Caco-2 (cell line): ENCODE results near the gene IL1B. TPM values are rescaled to one million over a fixed set of nuclear protein-coding genes. Genes with fewer than 3 reads are reported as not detected.

Source experiments
- BruUV-seq: library from RNA; stranded (reverse); fragments of 400-500 nt; replicated peaks from 2 replicates; lab custom pipeline; 2021; lab: Mats Ljungman, UMichigan
- CTCF ChIA-PET: fragments of 300-600 bp; sonication (Branson Sonifier 250); formaldehyde crosslinking; loops from one replicate; lab custom pipeline; 2022; ENCODE audit warnings: antibody characterized with exemption; lab: Charles Lee
- POLR2A ChIA-PET: fragments of 300-600 bp; sonication (Branson Sonifier 250); formaldehyde crosslinking; loops from one replicate; lab custom pipeline; 2022; ENCODE audit warnings: antibody characterized with exemption; lab: Charles Lee
- DNase-seq, 2 experiments: peaks; one replicate each; pipeline versions ENCODE4 v3.0.0 to v3.0.0-alpha.2; 2020 to 2022
- H3K27me3 ChIP-seq: replicated peaks from 2 replicates; pipeline ENCODE4 v1.6.0; 2011; ENCODE audit warnings: low read length; ENCODE audit not compliant: control insufficient read depth, insufficient read depth
- H3K36me3 ChIP-seq: 2 replicates; pipeline ENCODE4 v1.5.1; 2011; ENCODE audit warnings: low read length; ENCODE audit not compliant: control insufficient read depth, insufficient read depth
- H3K4me1 ChIP-seq: fragments of 250-450 bp; sonication (Bioruptor Pico); 2 replicates; pipeline ENCODE4 v1.5.1; 2020; ENCODE audit warnings: mild to moderate bottlenecking
- H3K4me3 ChIP-seq: 2 replicates; pipeline ENCODE4 v1.5.1; 2011; ENCODE audit warnings: low read depth, mild to moderate bottlenecking, control low read depth, low read length
- H3K9me3 ChIP-seq: fragments of 250-450 bp; sonication (Bioruptor Pico); 2 replicates; pipeline ENCODE4 v1.5.1; 2020; ENCODE audit warnings: mild to moderate bottlenecking, moderate library complexity
- H3K27ac Mint-ChIP-seq: one replicate; pipeline ENCODE4 v1.8.0; 2022; ENCODE audit warnings: mixed read lengths; ENCODE audit not compliant: unreplicated experiment
- H3K27me3 Mint-ChIP-seq: one replicate; pipeline ENCODE4 v1.8.0; 2022; ENCODE audit warnings: mixed read lengths; ENCODE audit not compliant: insufficient read depth, unreplicated experiment
- H3K36me3 Mint-ChIP-seq: one replicate; pipeline ENCODE4 v1.8.0; 2022; ENCODE audit warnings: mild to moderate bottlenecking, mixed read lengths; ENCODE audit not compliant: insufficient read depth, unreplicated experiment
- H3K4me1 Mint-ChIP-seq: one replicate; pipeline ENCODE4 v1.8.0; 2022; ENCODE audit warnings: low read depth, mixed read lengths; ENCODE audit not compliant: unreplicated experiment
- H3K4me3 Mint-ChIP-seq: one replicate; pipeline ENCODE4 v1.8.0; 2022; ENCODE audit warnings: mild to moderate bottlenecking, moderate library complexity, mixed read lengths; ENCODE audit not compliant: unreplicated experiment
- H3K9me3 Mint-ChIP-seq: one replicate; pipeline ENCODE4 v1.8.0; 2022; ENCODE audit warnings: mixed read lengths; ENCODE audit not compliant: unreplicated experiment
- CTCF ChIP-seq, 2 experiments: fragments of 200-600 bp in 1 of 2; IDR thresholded peaks; 1 replicate in 1 of 2; 2 replicates in 1 of 2; pipeline versions ENCODE4 v1.5.1 to v1.8.0; 2011 to 2022; ENCODE audit warnings: antibody characterized with exemption in 1 of 2, control low read depth in 1 of 2, inconsistent platforms in 1 of 2, low read depth in 1 of 2, low read length in 1 of 2, mild to moderate bottlenecking in 1 of 2, moderate library complexity in 1 of 2; ENCODE audit not compliant: insufficient read depth in 1 of 2, severe bottlenecking in 1 of 2, unreplicated experiment in 1 of 2
- intact Hi-C: fragments of 100-400 bp; cut with micrococcal nuclease; formaldehyde crosslinking; loops from one replicate; pipeline ENCODE4 v1.10.0; 2022; ENCODE audit not compliant: unreplicated experiment
- total RNA-seq: library from RNA; stranded (reverse); gene quantifications from 2 replicates; pipeline ENCODE4 v1.2.3, GENCODE V29; 2022

The IL1B gene
- total RNA-seq, 1 experiment from 2014 or later = 0.18 TPM

DNA sequence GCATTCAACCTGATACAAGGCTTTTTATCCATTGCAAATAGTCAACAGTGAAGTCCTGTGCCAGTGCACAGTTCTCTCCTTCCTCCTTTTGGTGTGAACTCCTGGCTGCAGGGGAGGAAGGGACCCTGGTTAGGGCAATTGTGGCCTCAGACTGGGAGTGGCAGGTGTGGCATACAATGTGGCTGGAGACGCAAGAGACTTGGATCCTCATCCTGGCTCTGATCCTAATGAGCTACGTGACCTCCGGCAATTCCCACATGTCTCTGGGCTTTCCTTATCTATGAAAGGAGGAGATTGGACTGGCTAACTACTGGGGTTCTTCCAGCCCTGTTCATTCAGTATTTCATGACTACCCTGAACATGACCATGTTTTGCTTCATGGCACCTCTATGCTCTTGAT lies 41.7 kb downstream of the IL1B start:
- no peak for TF ChIP-seq CTCF (IDR thresholded peaks at IDR 0.05; ENCODE audit: insufficient read depth in 1 of 2, low read depth in 1 of 2, low read length in 1 of 2, severe bottlenecking in 1 of 2, unreplicated experiment in 1 of 2)
- CTCF ChIA-PET = no interaction called here
- H3K9me3 Mint-ChIP-seq = peaks cover 26% of the 10 kb centered on the region
- H3K27me3 Mint-ChIP-seq = no peaks in the 10 kb centered on the region
- no peaks in the 10 kb centered on the region for H3K36me3 ChIP-seq
- H3K9me3 ChIP-seq = no peaks in the 10 kb centered on the region
- POLR2A ChIA-PET = no interaction called here
- H3K27me3 ChIP-seq = no peaks in the 10 kb centered on the region
- no TSS peak for BruUV-seq
- H3K4me1 ChIP-seq = peaks cover 28% of the 10 kb centered on the region
- H3K27ac Mint-ChIP-seq = no peak overlapping the region
- H3K4me1 Mint-ChIP-seq = peaks cover 31% of the 10 kb centered on the region
- H3K4me3 ChIP-seq = no peak overlapping the region
- intact Hi-C loops = no loop called here
- H3K4me3 Mint-ChIP-seq = no peak overlapping the region
- DNase-seq = no peak
- no peaks in the 10 kb centered on the region for H3K36me3 Mint-ChIP-seq

- no peaks in the 10 kb centered on the region for H3K36me3 Mint-ChIP-seq
- no peaks in the 10 kb centered on the region for H3K9me3 ChIP-seq
- no TSS peak for BruUV-seq
- H3K36me3 ChIP-seq = no peaks in the 10 kb centered on the region
- intact Hi-C loops = no loop called here
- H3K27me3 Mint-ChIP-seq = no peaks in the 10 kb centered on the region
- no peaks in the 10 kb centered on the region for H3K27me3 ChIP-seq
- no peak overlapping the region for H3K4me3 ChIP-seq
- H3K9me3 Mint-ChIP-seq = peaks cover 28% of the 10 kb centered on the region
- peak; percentile 32 to 55 for DNase-seq
- POLR2A ChIA-PET = no interaction called here
- no peak overlapping the region for H3K4me3 Mint-ChIP-seq
- no peak for TF ChIP-seq CTCF (IDR thresholded peaks at IDR 0.05; ENCODE audit: insufficient read depth in 1 of 2, low read depth in 1 of 2, low read length in 1 of 2, severe bottlenecking in 1 of 2, unreplicated experiment in 1 of 2)
- peaks cover 31% of the 10 kb centered on the region for H3K4me1 ChIP-seq
- peaks cover 32% of the 10 kb centered on the region for H3K4me1 Mint-ChIP-seq
- H3K27ac Mint-ChIP-seq = no peak overlapping the region
- CTCF ChIA-PET = no interaction called here
These were observed 42.3 kb downstream of the IL1B start for GRCh38 chr2:112794131-112794733.

DNA sequence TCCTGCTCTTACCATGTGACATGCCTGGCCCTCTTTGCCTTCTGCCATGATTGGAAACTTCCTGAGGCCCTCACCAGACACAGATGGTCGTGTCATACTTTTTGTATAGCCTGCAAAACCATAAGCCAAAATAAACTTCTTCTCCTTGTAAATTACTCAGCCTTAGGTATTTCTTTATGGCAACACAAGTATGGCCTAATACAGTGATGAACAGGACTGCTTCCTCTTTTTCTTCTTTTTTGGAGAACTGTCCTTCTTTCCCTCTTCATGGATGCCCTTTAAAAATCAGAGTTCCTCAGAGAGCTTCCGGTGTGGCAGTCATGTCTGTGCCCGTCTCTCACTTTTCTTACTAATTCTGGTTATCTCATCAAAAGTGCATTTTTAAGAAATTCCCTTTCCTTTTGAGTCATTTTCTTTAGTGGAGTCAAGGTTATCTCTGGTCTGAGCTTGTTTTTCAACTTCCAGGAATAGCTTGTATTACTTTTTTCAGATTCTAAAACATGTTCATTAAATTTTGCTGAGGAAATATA lies 43.1 kb downstream of the IL1B start:
- BruUV-seq = no TSS peak

More for the DNA sequence above, 43.1 kb downstream of the IL1B start:
- Histone ChIP-seq H3K4me3 (no peak overlapping the region), H3K27me3 (no peaks in the 10 kb centered on the region), H3K9me3 (no peaks in the 10 kb centered on the region), H3K36me3 (no peaks in the 10 kb centered on the region), H3K4me1 (peaks cover 31% of the 10 kb centered on the region)
- H3K36me3 Mint-ChIP-seq = no peaks in the 10 kb centered on the region
- TF ChIP-seq CTCF (IDR thresholded peaks at IDR 0.05; ENCODE audit: insufficient read depth in 1 of 2, low read depth in 1 of 2, low read length in 1 of 2, severe bottlenecking in 1 of 2, unreplicated experiment in 1 of 2) = no peak
- no peaks in the 10 kb centered on the region for H3K27me3 Mint-ChIP-seq
- CTCF ChIA-PET = no interaction called here
- peak overlapping the region; percentile 64 for H3K27ac Mint-ChIP-seq
- POLR2A ChIA-PET = no interaction called here
- H3K9me3 Mint-ChIP-seq = peaks cover 28% of the 10 kb centered on the region
- H3K4me1 Mint-ChIP-seq = peaks cover 32% of the 10 kb centered on the region
- H3K4me3 Mint-ChIP-seq = no peak overlapping the region
- intact Hi-C loops = no loop called here
- no peak for DNase-seq
